ENCODE results near the gene RBM8A.

Gene RBM8A

DNA sequence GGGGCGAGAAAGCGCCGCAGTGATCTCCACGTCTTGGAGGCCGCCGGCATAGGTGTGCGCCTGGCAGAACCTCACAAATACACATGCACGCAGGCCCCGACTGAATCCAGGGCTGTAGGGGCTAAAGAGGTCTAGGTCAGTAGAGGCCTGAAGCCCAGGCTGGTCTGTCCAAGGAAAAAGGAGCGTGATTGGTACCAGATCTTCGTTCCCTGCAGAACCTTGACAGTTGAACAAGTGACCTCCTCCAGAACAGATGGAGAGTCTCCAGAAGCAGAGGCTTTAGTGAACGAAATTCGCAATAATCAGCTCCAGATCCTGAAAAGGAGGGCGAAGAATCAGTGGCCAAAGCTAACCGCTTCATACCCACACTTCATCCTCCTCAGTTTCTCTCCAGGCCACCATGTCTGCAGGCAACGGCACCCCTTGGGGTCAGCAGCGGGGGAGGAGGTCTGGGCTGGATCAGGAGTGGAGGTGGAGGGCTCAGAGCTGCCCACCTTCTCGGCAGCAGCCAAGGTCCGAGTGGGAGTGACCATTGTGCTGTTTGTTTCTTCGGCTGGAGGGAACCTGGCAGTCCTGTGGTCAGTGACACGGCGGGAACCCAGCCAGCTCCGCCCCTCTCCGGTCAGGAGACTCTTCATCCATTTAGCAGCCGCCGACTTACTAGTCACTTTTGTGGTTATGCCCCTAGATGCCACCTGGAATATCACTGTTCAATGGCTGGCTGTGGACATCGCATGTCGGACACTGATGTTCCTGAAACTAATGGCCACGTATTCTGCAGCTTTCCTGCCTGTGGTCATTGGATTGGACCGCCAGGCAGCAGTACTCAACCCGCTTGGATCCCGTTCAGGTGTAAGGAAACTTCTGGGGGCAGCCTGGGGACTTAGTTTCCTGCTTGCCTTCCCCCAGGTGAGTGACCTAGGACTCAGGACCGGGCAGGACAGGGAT is 8.0 kb downstream of the RBM8A start:
- H3K27ac ChIP-seq, result peak overlapping the region; percentile 82
- no peak for DNase-seq (ENCODE audit: low read depth, low spot score)

- peak; percentile 65 for DNase-seq (ENCODE audit: low read depth, low spot score)
- peak within 1 kb of the TSS; percentile 82 for H3K27ac ChIP-seq
Observed at GRCh38 chr1:145918144-145918991, 8.9 kb downstream of the RBM8A start, which contains the start of gene PEX11B. TSS of gene PEX11B (minus strand) at chr1:145918717. CDS start at chr1:145918688, 29 bp downstream.

- DNase-seq (ENCODE audit: low read depth, low spot score), result no peak
- H3K27ac ChIP-seq, result peak overlapping the region; percentile 82
Observed at GRCh38 chr1:145917595-145917994, 9.7 kb downstream of the RBM8A start.

- no peak overlapping the region for H3K27ac ChIP-seq
- no peak for DNase-seq (ENCODE audit: low read depth, low spot score)
Observed at GRCh38 chr1:145916745-145917144, 10.5 kb downstream of the RBM8A start.

DNA sequence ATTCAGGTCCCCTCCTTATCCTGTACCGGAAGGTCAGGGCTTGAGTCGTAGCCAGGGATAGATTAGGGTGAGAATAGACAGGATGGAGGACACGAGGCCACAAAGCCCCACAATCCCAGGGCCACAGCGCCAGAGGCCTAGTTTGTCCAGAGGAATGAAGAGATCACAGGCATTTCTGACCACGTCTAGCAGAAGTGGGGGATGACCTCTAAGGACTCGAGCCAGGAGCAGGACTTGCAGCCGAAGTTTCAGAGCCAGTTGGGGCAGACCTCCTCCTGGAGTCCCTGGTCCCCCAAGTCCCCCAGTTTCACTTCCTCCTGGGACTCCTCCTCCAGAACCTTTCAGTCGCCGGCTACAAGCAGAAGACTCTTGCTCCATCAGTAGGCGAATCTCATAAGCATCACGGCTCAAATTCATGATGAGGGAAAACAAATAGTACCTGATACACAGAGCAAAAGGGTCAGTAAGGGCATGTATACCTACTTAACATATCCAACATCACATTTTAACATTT is 15.1 kb downstream of the RBM8A start:
- H3K27ac ChIP-seq, result no peak overlapping the region
- DNase-seq (ENCODE audit: low read depth, low spot score), result no peak

- H3K27ac ChIP-seq, result no peak overlapping the region
- no peak for DNase-seq (ENCODE audit: low read depth, low spot score)
Observed at GRCh38 chr1:145908653-145909052, 18.6 kb downstream of the RBM8A start.

- no peak for DNase-seq (ENCODE audit: low read depth, low spot score)
- H3K27ac ChIP-seq, result no peak overlapping the region
Observed at GRCh38 chr1:145906954-145907753, 20.1 kb downstream of the RBM8A start.

GRCh38 chr1:145901312-145902021 is 25.8 kb downstream of the RBM8A start:
- no peak for DNase-seq (ENCODE audit: low read depth, low spot score)

GRCh38 chr1:145898756-145899155 is 28.5 kb downstream of the RBM8A start:
- H3K27ac ChIP-seq, result no peak overlapping the region
- DNase-seq (ENCODE audit: low read depth, low spot score), result no peak

More at GRCh38 chr1:145901312-145902021, 25.8 kb downstream of the RBM8A start:
- no peak overlapping the region for H3K27ac ChIP-seq

DNA sequence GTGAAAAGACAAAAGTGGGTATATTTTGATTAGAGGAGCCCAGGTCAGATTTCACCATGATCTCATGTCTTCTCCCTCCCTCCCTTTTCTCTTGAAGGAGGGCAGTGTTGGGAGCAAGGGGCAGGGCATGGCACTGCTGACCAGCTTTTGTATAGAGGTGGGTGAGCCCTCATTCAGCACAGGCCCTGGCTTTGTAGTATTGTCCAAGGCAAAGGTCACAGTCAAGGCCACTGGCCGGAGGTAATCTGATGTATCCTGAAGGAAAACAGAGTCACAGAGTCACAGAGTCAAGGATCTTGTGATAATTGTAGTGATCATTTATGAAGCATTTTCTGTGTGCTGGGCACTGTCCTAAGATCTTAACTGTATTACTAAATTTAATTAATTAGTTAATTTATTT is 29.3 kb downstream of the RBM8A start:
- H3K27ac ChIP-seq, result no peak overlapping the region
- DNase-seq (ENCODE audit: low read depth, low spot score), result no peak

DNA sequence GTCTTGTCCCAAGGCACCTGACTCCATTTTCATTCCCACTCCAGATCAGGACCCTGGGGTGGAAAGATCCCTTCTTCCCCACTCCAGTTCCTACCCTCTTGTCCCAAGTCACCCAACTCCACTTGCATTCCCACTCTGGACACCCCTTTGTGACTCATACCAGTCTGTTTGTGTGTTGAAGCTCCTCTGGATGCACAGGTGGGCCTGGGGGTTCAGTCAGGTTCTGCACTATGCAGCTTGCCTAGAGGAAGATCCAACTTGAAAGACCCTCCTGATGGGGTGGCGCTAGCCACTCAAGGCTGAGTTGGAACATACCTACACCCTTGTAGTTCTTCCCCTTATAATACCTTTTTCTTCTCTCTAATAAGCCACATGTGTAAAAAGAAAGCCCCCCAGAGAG is 31.8 kb downstream of the RBM8A start:
- H3K27ac ChIP-seq, result no peak overlapping the region
- DNase-seq (ENCODE audit: low read depth, low spot score), result no peak

GRCh38 chr1:145893306-145894055 is 33.8 kb downstream of the RBM8A start:
- no peak for DNase-seq (ENCODE audit: low read depth, low spot score)
- H3K27ac ChIP-seq, result no peak overlapping the region

- peak overlapping the region; percentile 86 for H3K27ac ChIP-seq
Observed at GRCh38 chr1:145892486-145893087, 34.7 kb downstream of the RBM8A start.

GRCh38 chr1:145891587-145892485 is 35.4 kb downstream of the RBM8A start:
- H3K27ac ChIP-seq, result peak overlapping the region; percentile 86
- DNase-seq (ENCODE audit: low read depth, low spot score), result peak; percentile 91

More at GRCh38 chr1:145892486-145893087, 34.7 kb downstream of the RBM8A start:
- no peak for DNase-seq (ENCODE audit: low read depth, low spot score)

DNA sequence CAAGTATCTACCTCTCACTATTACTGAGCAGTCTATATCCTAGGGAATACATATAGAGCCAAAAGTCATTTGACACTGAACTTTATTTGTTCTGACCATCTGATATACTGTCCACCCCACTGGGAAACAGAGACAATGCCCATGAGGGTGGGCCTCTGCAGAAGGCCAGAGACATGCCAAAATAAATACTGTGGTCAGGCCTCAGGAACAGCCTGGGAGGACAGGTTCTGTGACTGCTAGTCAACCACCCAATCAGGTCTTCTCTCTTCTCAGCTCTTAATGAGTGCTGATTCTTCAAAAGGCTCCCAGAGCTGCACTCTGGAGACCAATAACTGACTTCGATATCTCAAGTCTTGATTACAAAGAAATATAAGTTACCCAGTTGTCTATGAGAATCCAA is 36.1 kb downstream of the RBM8A start:
- peak overlapping the region; percentile 86 for H3K27ac ChIP-seq
- peak; percentile 44 for DNase-seq (ENCODE audit: low read depth, low spot score)

GRCh38 chr1:145889722-145890121 is 37.6 kb downstream of the RBM8A start:
- peak overlapping the region; percentile 86 for H3K27ac ChIP-seq

GRCh38 chr1:145887631-145888030 is 39.7 kb downstream of the RBM8A start:
- DNase-seq (ENCODE audit: low read depth, low spot score), result no peak
- H3K27ac ChIP-seq, result no peak overlapping the region

More at GRCh38 chr1:145889722-145890121, 37.6 kb downstream of the RBM8A start:
- DNase-seq (ENCODE audit: low read depth, low spot score), result no peak

Data from epithelial cell of prostate (primary cell).